Calu3 (cell line): Measurements from ENCODE around the gene HRH2. TPM values are rescaled to one million over a fixed set of nuclear protein-coding genes. Genes with fewer than 3 reads are reported as not detected.

Experiments used
- BruUV-seq: library from RNA; stranded (reverse); fragments of 400-500 nt; replicated peaks from 2 replicates; lab custom pipeline; 2021; lab: Mats Ljungman, UMichigan
- CTCF ChIA-PET: fragments of 300-600 bp; sonication (Branson Sonifier 250); formaldehyde crosslinking; loops from one replicate; lab custom pipeline; 2022; ENCODE audit warnings: antibody characterized with exemption; lab: Charles Lee
- DNase-seq: peaks from one replicate; pipeline ENCODE4 v3.0.0; 2022
- H3K27ac Mint-ChIP-seq: one replicate; pipeline ENCODE4 v1.8.0; 2022; ENCODE audit warnings: mixed read lengths; ENCODE audit not compliant: unreplicated experiment
- H3K27me3 Mint-ChIP-seq: one replicate; pipeline ENCODE4 v1.8.0; 2022; ENCODE audit warnings: mixed read lengths; ENCODE audit not compliant: unreplicated experiment
- H3K36me3 Mint-ChIP-seq: one replicate; pipeline ENCODE4 v1.8.0; 2022; ENCODE audit warnings: mild to moderate bottlenecking, moderate library complexity, mixed read lengths; ENCODE audit not compliant: insufficient read depth, unreplicated experiment
- H3K4me1 Mint-ChIP-seq: one replicate; pipeline ENCODE4 v1.8.0; 2022; ENCODE audit warnings: mild to moderate bottlenecking, low read depth, mixed read lengths; ENCODE audit not compliant: unreplicated experiment
- H3K4me3 Mint-ChIP-seq: one replicate; pipeline ENCODE4 v1.8.0; 2022; ENCODE audit warnings: mild to moderate bottlenecking, low read depth, moderate library complexity, mixed read lengths; ENCODE audit not compliant: unreplicated experiment
- H3K9me3 Mint-ChIP-seq: one replicate; pipeline ENCODE4 v1.8.0; 2022; ENCODE audit warnings: low read depth, mixed read lengths; ENCODE audit not compliant: unreplicated experiment
- intact Hi-C: fragments of 100-400 bp; cut with micrococcal nuclease; formaldehyde crosslinking; loops from one replicate; pipeline ENCODE4 v1.10.0; 2022; ENCODE audit not compliant: unreplicated experiment
- total RNA-seq: library from RNA; stranded (reverse); gene quantifications from 2 replicates; pipeline ENCODE4 v1.2.3, GENCODE V29; 2022
- TF ChIP-seq, protein P1 (sequence below): fragments of 200-600 bp; IDR thresholded peaks from one replicate; pipeline ENCODE4 v1.8.0; 2022; ENCODE audit warnings: antibody characterized with exemption; ENCODE audit not compliant: unreplicated experiment

Gene HRH2
- total RNA-seq, 1 experiment from 2014 or later = not detected

GRCh38 chr5:175629793-175630192, 28.1 kb upstream of the HRH2 start:
- H3K4me1 Mint-ChIP-seq = no peaks in the 10 kb centered on the region
- H3K27ac Mint-ChIP-seq = no peak overlapping the region
- H3K36me3 Mint-ChIP-seq = peaks cover 4% of the 10 kb centered on the region
- CTCF ChIA-PET = no interaction called here
- no TSS peak for BruUV-seq
- intact Hi-C loops = no loop called here
- TF ChIP-seq, protein P1, sequence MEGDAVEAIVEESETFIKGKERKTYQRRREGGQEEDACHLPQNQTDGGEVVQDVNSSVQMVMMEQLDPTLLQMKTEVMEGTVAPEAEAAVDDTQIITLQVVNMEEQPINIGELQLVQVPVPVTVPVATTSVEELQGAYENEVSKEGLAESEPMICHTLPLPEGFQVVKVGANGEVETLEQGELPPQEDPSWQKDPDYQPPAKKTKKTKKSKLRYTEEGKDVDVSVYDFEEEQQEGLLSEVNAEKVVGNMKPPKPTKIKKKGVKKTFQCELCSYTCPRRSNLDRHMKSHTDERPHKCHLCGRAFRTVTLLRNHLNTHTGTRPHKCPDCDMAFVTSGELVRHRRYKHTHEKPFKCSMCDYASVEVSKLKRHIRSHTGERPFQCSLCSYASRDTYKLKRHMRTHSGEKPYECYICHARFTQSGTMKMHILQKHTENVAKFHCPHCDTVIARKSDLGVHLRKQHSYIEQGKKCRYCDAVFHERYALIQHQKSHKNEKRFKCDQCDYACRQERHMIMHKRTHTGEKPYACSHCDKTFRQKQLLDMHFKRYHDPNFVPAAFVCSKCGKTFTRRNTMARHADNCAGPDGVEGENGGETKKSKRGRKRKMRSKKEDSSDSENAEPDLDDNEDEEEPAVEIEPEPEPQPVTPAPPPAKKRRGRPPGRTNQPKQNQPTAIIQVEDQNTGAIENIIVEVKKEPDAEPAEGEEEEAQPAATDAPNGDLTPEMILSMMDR = no peak
- no peak overlapping the region for H3K4me3 Mint-ChIP-seq
- DNase-seq = no peak
- H3K27me3 Mint-ChIP-seq = peaks cover 40% of the 10 kb centered on the region
- H3K9me3 Mint-ChIP-seq = peaks cover 13% of the 10 kb centered on the region

DNA sequence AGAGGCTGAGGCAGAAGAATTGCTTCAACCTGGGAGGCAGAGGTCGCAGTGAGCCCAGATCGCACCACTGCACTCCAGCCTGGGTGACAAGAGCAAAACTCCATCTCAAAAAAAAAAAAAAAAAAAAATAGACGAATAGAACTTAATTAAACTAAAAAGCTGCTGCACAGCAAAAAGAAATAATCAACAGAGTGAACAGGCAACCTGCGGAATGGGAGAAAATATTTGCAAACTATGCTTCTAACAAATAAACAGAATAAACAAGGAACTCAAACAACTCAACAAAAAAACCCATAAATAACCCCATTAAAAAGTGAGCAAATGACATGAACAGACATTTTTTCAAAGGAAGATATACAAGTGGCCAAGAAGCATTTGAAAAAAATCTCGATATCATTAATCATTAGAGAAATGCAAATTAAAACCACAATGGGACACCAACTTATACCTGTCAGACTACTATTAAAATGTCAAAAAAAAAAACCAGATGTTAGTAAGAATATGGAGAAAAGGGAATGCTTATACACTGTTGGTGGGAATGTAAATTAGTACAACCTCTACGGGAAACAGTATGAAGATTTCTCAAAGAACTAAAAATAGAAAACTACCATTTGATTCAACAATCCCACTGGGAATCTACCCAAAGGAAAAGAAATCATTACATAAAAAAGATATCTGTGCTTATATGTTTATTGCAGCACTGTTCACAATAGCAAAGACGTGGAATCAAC, 21.9 kb upstream of the HRH2 start:
- no peaks in the 10 kb centered on the region for H3K4me1 Mint-ChIP-seq
- intact Hi-C loops = no loop called here
- CTCF ChIA-PET = no interaction called here
- no peak overlapping the region for H3K27ac Mint-ChIP-seq
- TF ChIP-seq, protein P1 = no peak
- no TSS peak for BruUV-seq
- no peaks in the 10 kb centered on the region for H3K36me3 Mint-ChIP-seq
- no peak for DNase-seq
- H3K4me3 Mint-ChIP-seq = no peak overlapping the region
- H3K27me3 Mint-ChIP-seq = peaks cover 31% of the 10 kb centered on the region
- peaks cover 6% of the 10 kb centered on the region for H3K9me3 Mint-ChIP-seq

DNA sequence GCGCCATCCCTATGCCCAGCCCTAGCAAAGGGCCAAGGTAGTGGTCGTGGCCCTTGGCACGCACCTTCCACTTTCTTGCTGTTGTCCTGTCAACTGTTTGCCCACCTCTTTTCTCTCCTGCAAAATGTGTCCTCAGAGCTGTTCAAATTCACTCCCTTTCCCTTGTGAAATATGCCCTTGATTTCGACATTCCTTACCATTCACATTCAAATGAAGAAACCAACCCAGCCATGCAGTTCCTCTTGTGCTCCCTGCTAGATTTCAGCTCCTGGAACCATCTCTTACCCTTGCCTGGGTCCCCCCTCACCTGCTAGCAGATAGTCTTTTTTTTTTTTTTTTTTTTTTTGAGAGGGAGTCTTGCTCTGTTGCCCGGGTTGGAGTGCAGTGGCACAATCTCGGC, 19.6 kb upstream of the HRH2 start:
- H3K36me3 Mint-ChIP-seq = no peaks in the 10 kb centered on the region

DNA sequence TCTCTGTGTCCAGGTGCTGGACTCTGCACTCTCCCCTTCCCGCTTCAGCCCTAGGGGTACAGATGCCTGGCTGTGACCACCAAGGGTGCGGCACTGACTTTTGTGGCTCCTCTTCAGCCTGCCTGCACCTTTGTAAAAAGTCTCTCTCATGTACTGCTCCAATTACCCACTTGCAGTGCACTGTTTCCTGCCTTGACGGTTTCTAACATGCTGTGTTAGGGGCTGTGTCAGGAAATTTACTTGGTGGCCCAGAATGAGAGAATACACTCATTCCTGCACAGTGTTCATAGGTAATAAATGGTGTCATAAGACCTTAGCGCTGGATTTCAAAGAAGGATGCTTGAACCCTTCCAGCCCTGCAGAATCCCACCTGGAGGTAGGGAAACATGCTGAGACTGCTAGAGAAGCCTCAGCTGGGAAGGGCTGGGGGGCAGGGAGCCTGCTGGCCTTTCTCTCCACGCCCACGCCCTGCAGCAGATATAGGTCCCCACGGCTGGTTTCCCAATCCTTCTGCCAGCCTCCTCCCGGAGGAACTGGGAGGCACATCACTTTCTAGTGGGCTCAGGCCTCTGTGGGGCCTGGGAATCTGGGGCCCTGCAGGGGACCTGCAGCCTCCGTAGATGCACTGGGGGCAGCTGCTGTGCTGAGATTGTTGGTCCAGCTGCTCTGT, 17.6 kb upstream of the HRH2 start:
- Mint-ChIP-seq H3K4me3 (no peak overlapping the region), H3K27ac (no peak overlapping the region), H3K4me1 (no peaks in the 10 kb centered on the region), H3K27me3 (peaks cover 18% of the 10 kb centered on the region), H3K36me3 (no peaks in the 10 kb centered on the region), H3K9me3 (no peaks in the 10 kb centered on the region)
- intact Hi-C loops = no loop called here
- DNase-seq = no peak
- TF ChIP-seq, protein P1 = no peak
- CTCF ChIA-PET = no interaction called here
- BruUV-seq = no TSS peak

More for the DNA sequence above, 19.6 kb upstream of the HRH2 start:
- TF ChIP-seq, protein P1 = no peak
- no peak overlapping the region for H3K4me3 Mint-ChIP-seq
- H3K27ac Mint-ChIP-seq = no peak overlapping the region
- peaks cover 25% of the 10 kb centered on the region for H3K27me3 Mint-ChIP-seq
- CTCF ChIA-PET = no interaction called here
- H3K4me1 Mint-ChIP-seq = no peaks in the 10 kb centered on the region
- intact Hi-C loops = no loop called here
- peaks cover 2% of the 10 kb centered on the region for H3K9me3 Mint-ChIP-seq
- no TSS peak for BruUV-seq
- DNase-seq = no peak
